Neural cell (in vitro differentiated cells): Measurements from ENCODE around the gene IFNGR2. TPM values are rescaled to one million over a fixed set of nuclear protein-coding genes. Genes with fewer than 3 reads are reported as not detected.
"Not testable (repeated sequence)": the region's sequence is repeated elsewhere in the genome, so short reads cannot be mapped to it uniquely, and the experiment has no call there.

ENCODE experiments used
- H2AFZ ChIP-seq: fragments of 200-600, 300-800 bp; sonication (generic), shearing (Covaris generic); 2 replicates; pipeline ENCODE4 v1.6.0; 2014; ENCODE audit warnings: low read depth, mild to moderate bottlenecking, antibody characterized with exemption, low read length, moderate library complexity
- H3F3A ChIP-seq: fragments of 200-600 bp; shearing (Covaris generic); 2 replicates; pipeline ENCODE4 v1.6.1; 2016; ENCODE audit warnings: mild to moderate bottlenecking, moderate library complexity, mixed read lengths, antibody characterized with exemption, low read length; ENCODE audit not compliant: insufficient read depth, poor library complexity, severe bottlenecking
- H3K27ac ChIP-seq: fragments of 200-600, 300-800 bp; sonication (generic), shearing (Covaris generic); 2 replicates; pipeline ENCODE4 v1.5.1; 2014; ENCODE audit warnings: mild to moderate bottlenecking, low read length, moderate library complexity
- H3K27me3 ChIP-seq: fragments of 300-800, 200-600 bp; sonication (generic), shearing (Covaris generic); 2 replicates; pipeline ENCODE4 v1.6.0; 2014; ENCODE audit warnings: mild to moderate bottlenecking, low read depth, low read length, moderate library complexity; ENCODE audit not compliant: insufficient read depth
- H3K36me3 ChIP-seq: fragments of 300-800, 200-600 bp; sonication (generic), shearing (Covaris generic); 2 replicates; pipeline ENCODE4 v1.5.1; 2014; ENCODE audit warnings: mild to moderate bottlenecking, antibody characterized with exemption, low read length, moderate library complexity; ENCODE audit not compliant: insufficient read depth
- H3K4me2 ChIP-seq: fragments of 300-800, 200-600 bp; sonication (generic), shearing (Covaris generic); 2 replicates; pipeline ENCODE4 v1.6.0; 2014; ENCODE audit warnings: mild to moderate bottlenecking, low read length
- H3K4me3 ChIP-seq: fragments of 300-800, 200-600 bp; sonication (generic), shearing (Covaris generic); 2 replicates; pipeline ENCODE4 v1.5.1; 2014; ENCODE audit warnings: mild to moderate bottlenecking, low read length, moderate library complexity
- H3K79me2 ChIP-seq: fragments of 200-600 bp; shearing (Covaris generic); replicated peaks from 2 replicates; pipeline ENCODE4 v1.6.0; 2014; ENCODE audit warnings: mild to moderate bottlenecking, low read length, moderate library complexity; ENCODE audit not compliant: insufficient read depth
- H3K9ac ChIP-seq: fragments of 300-800, 200-600 bp; sonication (generic), shearing (Covaris generic); 2 replicates; pipeline ENCODE4 v1.6.1; 2016; ENCODE audit warnings: mild to moderate bottlenecking, low read length, mixed read lengths
- H3K9me2 ChIP-seq: fragments of 200-600 bp; shearing (Covaris generic); 2 replicates; pipeline ENCODE4 v1.6.1; 2016; ENCODE audit warnings: mild to moderate bottlenecking, low read length, mixed read lengths; ENCODE audit not compliant: insufficient read depth
- H3K9me3 ChIP-seq: fragments of 200-600, 300-800 bp; sonication (generic), shearing (Covaris generic); 2 replicates; pipeline ENCODE4 v1.6.1; 2016; ENCODE audit warnings: mild to moderate bottlenecking, mixed run types, low read length, moderate library complexity, mixed read lengths
- H4K20me1 ChIP-seq: fragments of 200-600 bp; shearing (Covaris generic); 2 replicates; pipeline ENCODE4 v1.6.1; 2016; ENCODE audit warnings: mild to moderate bottlenecking, mixed run types; ENCODE audit not compliant: insufficient read depth
- CTCF ChIP-seq: fragments of 450-650 bp; IDR thresholded peaks from 2 replicates; pipeline ENCODE4 v1.5.1; 2014; ENCODE audit warnings: antibody characterized with exemption, mild to moderate bottlenecking, moderate library complexity; ENCODE audit not compliant: poor library complexity, severe bottlenecking
- EP300 ChIP-seq: fragments of 450-650 bp; conservative IDR thresholded peaks from 2 replicates; pipeline ENCODE4 v1.6.1; 2014; ENCODE audit warnings: antibody characterized with exemption, mild to moderate bottlenecking, moderate library complexity; ENCODE audit not compliant: poor library complexity, severe bottlenecking
- EZH2 ChIP-seq: fragments of 200-600, 300-800 bp; shearing (Covaris generic), sonication (generic); IDR thresholded peaks from 2 replicates; pipeline ENCODE4 v1.6.1; 2014; ENCODE audit warnings: antibody characterized with exemption, low read length, borderline replicate concordance, mild to moderate bottlenecking; ENCODE audit not compliant: insufficient read depth, poor library complexity, severe bottlenecking
- MXI1 ChIP-seq: fragments of 450-650 bp; conservative IDR thresholded peaks from 2 replicates; pipeline ENCODE4 v1.6.1; 2014; ENCODE audit warnings: antibody characterized with exemption, mild to moderate bottlenecking; ENCODE audit not compliant: poor library complexity, severe bottlenecking
- POLR2AphosphoS5 ChIP-seq: IDR thresholded peaks from 2 replicates; pipeline ENCODE4 v1.6.1; 2012
- RAD21 ChIP-seq: fragments of 450-650 bp; conservative IDR thresholded peaks from 2 replicates; pipeline ENCODE4 v1.6.1; 2014; ENCODE audit warnings: antibody characterized with exemption, mild to moderate bottlenecking, moderate library complexity
- REST ChIP-seq: IDR thresholded peaks from 2 replicates; pipeline ENCODE4 v1.6.1; 2012; ENCODE audit warnings: borderline replicate concordance
- SMC3 ChIP-seq: fragments of 450-650 bp; conservative IDR thresholded peaks from 2 replicates; pipeline ENCODE4 v1.6.1; 2014; ENCODE audit warnings: antibody characterized with exemption, mild to moderate bottlenecking, moderate library complexity; ENCODE audit not compliant: poor library complexity
- TAF1 ChIP-seq: IDR thresholded peaks from 2 replicates; pipeline ENCODE4 v1.6.1; 2012; ENCODE audit warnings: low read depth
- polyA plus RNA-seq: library from polyadenylated mRNA; depleted of rRNA; stranded (reverse); fragments of >200 nt; gene quantifications from 2 replicates; pipeline ENCODE4 v1.2.3, GENCODE V29; 2014

The IFNGR2 gene
- polyA plus RNA-seq, 1 donor from 2014 or later: 57.2 TPM

- Histone ChIP-seq H3K79me2 (no peaks in the 10 kb centered on the region), H2AFZ (no peak overlapping the region), H4K20me1 (no peaks in the 10 kb centered on the region), H3K27ac (no peak overlapping the region), H3K9me2 (no peaks in the 10 kb centered on the region), H3F3A (no peaks in the 10 kb centered on the region), H3K36me3 (no peaks in the 10 kb centered on the region), H3K9me3 (no peaks in the 10 kb centered on the region), H3K4me2 (no peak overlapping the region), H3K27me3 (no peaks in the 10 kb centered on the region), H3K4me3 (no peak overlapping the region), H3K9ac (no peak overlapping the region)
- TF ChIP-seq POLR2AphosphoS5 (no peak), EP300 (no peak), RAD21 (no peak), CTCF (no peak), SMC3 (no peak), MXI1 (no peak), REST (no peak), EZH2 (no peak), TAF1 (no peak)
Observed at GRCh38 chr21:33377221-33377920, 25.8 kb upstream of the IFNGR2 start.

GRCh38 chr21:33378081-33378480, 25.1 kb upstream of the IFNGR2 start:
- TF ChIP-seq RAD21: no peak
- TF ChIP-seq REST: no peak
- TF ChIP-seq MXI1: no peak
- TF ChIP-seq TAF1: no peak
- TF ChIP-seq EZH2: no peak
- TF ChIP-seq CTCF: no peak
- TF ChIP-seq SMC3: no peak
- TF ChIP-seq EP300: no peak
- TF ChIP-seq POLR2AphosphoS5: no peak
- no peaks in the 10 kb centered on the region for H3F3A ChIP-seq
- no peaks in the 10 kb centered on the region for H3K79me2 ChIP-seq
- no peak overlapping the region for H3K4me3 ChIP-seq
- no peaks in the 10 kb centered on the region for H3K9me2 ChIP-seq
- no peaks in the 10 kb centered on the region for H3K36me3 ChIP-seq
- no peak overlapping the region for H3K9ac ChIP-seq
- no peak overlapping the region for H3K4me2 ChIP-seq
- no peak overlapping the region for H2AFZ ChIP-seq
- no peaks in the 10 kb centered on the region for H4K20me1 ChIP-seq
- no peaks in the 10 kb centered on the region for H3K27me3 ChIP-seq
- no peaks in the 10 kb centered on the region for H3K9me3 ChIP-seq
- H3K27ac ChIP-seq: no peak overlapping the region

GRCh38 chr21:33379934-33380333, 23.3 kb upstream of the IFNGR2 start:
- H3K9ac ChIP-seq, H3K27ac ChIP-seq, H3K4me2 ChIP-seq, H3K36me3 ChIP-seq, H3K9me3 ChIP-seq, H3K4me3 ChIP-seq, H3K27me3 ChIP-seq, H3K79me2 ChIP-seq, H4K20me1 ChIP-seq, H3F3A ChIP-seq, H2AFZ ChIP-seq, H3K9me2 ChIP-seq: not testable (repeated sequence)
